Measurements from ENCODE around the gene AKR1B1.

DNA sequence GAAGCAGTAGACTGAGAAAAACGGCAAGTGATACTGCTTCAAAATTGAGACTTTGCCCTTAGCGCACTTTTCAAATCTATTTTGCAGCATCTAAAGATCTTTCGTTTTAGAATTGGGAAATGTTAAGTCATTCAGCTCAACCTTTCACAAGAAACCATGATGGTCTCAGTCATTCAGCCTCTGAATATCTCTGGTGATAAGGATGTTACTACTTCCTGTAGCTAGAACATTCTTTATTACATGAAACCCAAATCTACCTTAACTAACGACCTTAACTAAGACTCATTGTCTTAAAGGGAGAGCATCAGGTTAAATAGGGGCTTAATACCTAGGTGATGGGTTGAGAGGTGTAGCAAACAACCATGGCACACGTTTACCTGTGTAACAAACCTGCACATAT, 42.1 kb upstream of the AKR1B1 start:
- TF ChIP-seq POLR2A (IDR thresholded peaks at IDR 0.05), result no peak
- TF ChIP-seq, protein P1, sequence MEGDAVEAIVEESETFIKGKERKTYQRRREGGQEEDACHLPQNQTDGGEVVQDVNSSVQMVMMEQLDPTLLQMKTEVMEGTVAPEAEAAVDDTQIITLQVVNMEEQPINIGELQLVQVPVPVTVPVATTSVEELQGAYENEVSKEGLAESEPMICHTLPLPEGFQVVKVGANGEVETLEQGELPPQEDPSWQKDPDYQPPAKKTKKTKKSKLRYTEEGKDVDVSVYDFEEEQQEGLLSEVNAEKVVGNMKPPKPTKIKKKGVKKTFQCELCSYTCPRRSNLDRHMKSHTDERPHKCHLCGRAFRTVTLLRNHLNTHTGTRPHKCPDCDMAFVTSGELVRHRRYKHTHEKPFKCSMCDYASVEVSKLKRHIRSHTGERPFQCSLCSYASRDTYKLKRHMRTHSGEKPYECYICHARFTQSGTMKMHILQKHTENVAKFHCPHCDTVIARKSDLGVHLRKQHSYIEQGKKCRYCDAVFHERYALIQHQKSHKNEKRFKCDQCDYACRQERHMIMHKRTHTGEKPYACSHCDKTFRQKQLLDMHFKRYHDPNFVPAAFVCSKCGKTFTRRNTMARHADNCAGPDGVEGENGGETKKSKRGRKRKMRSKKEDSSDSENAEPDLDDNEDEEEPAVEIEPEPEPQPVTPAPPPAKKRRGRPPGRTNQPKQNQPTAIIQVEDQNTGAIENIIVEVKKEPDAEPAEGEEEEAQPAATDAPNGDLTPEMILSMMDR (IDR thresholded peaks at IDR 0.05), result no peak

Measured in lower leg skin (tissue), 3 donors.